Body of pancreas (tissue), 4 donors: ENCODE results near the gene ZNF747.

Source experiments
- CTCF ChIP-seq, 7 experiments: fragments of 450-650 bp in 4 of 7; fragments of 200-600 bp in 3 of 7; sonication (generic) in 3 of 7; IDR thresholded peaks; one replicate each; pipeline ENCODE4 v1.5.1; 2016 to 2019; ENCODE audit warnings: antibody characterized with exemption in 7 of 7
- POLR2A ChIP-seq, 3 donors: fragments of 450-650 bp; IDR thresholded peaks; one replicate each; pipeline ENCODE4 v1.6.1; 2016; ENCODE audit warnings: antibody characterized with exemption in 3 of 3, mild to moderate bottlenecking in 2 of 3

GRCh38 chr16:30510376-30510938, 24.2 kb downstream of the ZNF747 start:
- TF ChIP-seq CTCF (IDR thresholded peaks at IDR 0.05) (no peak), POLR2A (IDR thresholded peaks at IDR 0.05) (no peak)
